ENCODE data around the gene DGKZ. TPM values are rescaled to one million over a fixed set of nuclear protein-coding genes. Genes with fewer than 3 reads are reported as not detected.
A peak's percentile ranks its signal among the peaks of the same experiment; 100 is the strongest.

Gene DGKZ
- polyA plus RNA-seq, 4 donors, result 27.3 to 44.6 (median 34.0) TPM

- no peak for DNase-seq (ENCODE audit: low read depth in 4 of 4, low spot score in 3 of 4)
These were observed 24.5 kb upstream of the DGKZ start for GRCh38 chr11:46322759-46323158.

- no peak for DNase-seq (ENCODE audit: low read depth in 4 of 4, low spot score in 3 of 4)
These were observed 20.3 kb upstream of the DGKZ start for GRCh38 chr11:46326813-46327416.

- no peak for DNase-seq (ENCODE audit: low read depth in 4 of 4, low spot score in 3 of 4)
These were observed 19.4 kb upstream of the DGKZ start for GRCh38 chr11:46327829-46328228.

GRCh38 chr11:46330154-46330553 lies 17.1 kb upstream of the DGKZ start:
- no peak for DNase-seq (ENCODE audit: low read depth in 4 of 4, low spot score in 3 of 4)

GRCh38 chr11:46330563-46331281 lies 16.5 kb upstream of the DGKZ start:
- no peak for DNase-seq (ENCODE audit: low read depth in 4 of 4, low spot score in 3 of 4)

GRCh38 chr11:46331282-46331984 lies 15.8 kb upstream of the DGKZ start:
- no peak for DNase-seq (ENCODE audit: low read depth in 4 of 4, low spot score in 3 of 4)

- no peak for DNase-seq (ENCODE audit: low read depth in 4 of 4, low spot score in 3 of 4)
These were observed 15.1 kb upstream of the DGKZ start for GRCh38 chr11:46332093-46332567.

GRCh38 chr11:46332568-46333393 lies 14.5 kb upstream of the DGKZ start:
- no peak for DNase-seq (ENCODE audit: low read depth in 4 of 4, low spot score in 3 of 4)

GRCh38 chr11:46333394-46333947 lies 13.8 kb upstream of the DGKZ start:
- no peak for DNase-seq (ENCODE audit: low read depth in 4 of 4, low spot score in 3 of 4)

GRCh38 chr11:46334211-46334610 lies 13.1 kb upstream of the DGKZ start:
- no peak for DNase-seq (ENCODE audit: low read depth in 4 of 4, low spot score in 3 of 4)

- DNase-seq (ENCODE audit: low read depth in 4 of 4, low spot score in 3 of 4), result no peak
These were observed 12.0 kb upstream of the DGKZ start for GRCh38 chr11:46335271-46335670.

GRCh38 chr11:46335890-46336562 lies 11.2 kb upstream of the DGKZ start:
- DNase-seq (ENCODE audit: low read depth in 4 of 4, low spot score in 3 of 4), result no peak

- no peak for DNase-seq (ENCODE audit: low read depth in 4 of 4, low spot score in 3 of 4)
These were observed 10.6 kb upstream of the DGKZ start for GRCh38 chr11:46336563-46337180.

- no peak for DNase-seq (ENCODE audit: low read depth in 4 of 4, low spot score in 3 of 4)
These were observed 9.5 kb upstream of the DGKZ start for GRCh38 chr11:46337626-46338345.

GRCh38 chr11:46338636-46338987 lies 8.7 kb upstream of the DGKZ start:
- no peak for DNase-seq (ENCODE audit: low read depth in 4 of 4, low spot score in 3 of 4)

- DNase-seq (ENCODE audit: low read depth in 4 of 4, low spot score in 3 of 4), result peak in 1 of 4 donors; percentile 53
These were observed 8.1 kb upstream of the DGKZ start for GRCh38 chr11:46338988-46339666.

- no peak for DNase-seq (ENCODE audit: low read depth in 4 of 4, low spot score in 3 of 4)
These were observed 7.4 kb upstream of the DGKZ start for GRCh38 chr11:46339816-46340215.

GRCh38 chr11:46341454-46341853 lies 5.8 kb upstream of the DGKZ start:
- no peak for DNase-seq (ENCODE audit: low read depth in 4 of 4, low spot score in 3 of 4)
